Measurements from ENCODE around the gene NTSR1.

DNA sequence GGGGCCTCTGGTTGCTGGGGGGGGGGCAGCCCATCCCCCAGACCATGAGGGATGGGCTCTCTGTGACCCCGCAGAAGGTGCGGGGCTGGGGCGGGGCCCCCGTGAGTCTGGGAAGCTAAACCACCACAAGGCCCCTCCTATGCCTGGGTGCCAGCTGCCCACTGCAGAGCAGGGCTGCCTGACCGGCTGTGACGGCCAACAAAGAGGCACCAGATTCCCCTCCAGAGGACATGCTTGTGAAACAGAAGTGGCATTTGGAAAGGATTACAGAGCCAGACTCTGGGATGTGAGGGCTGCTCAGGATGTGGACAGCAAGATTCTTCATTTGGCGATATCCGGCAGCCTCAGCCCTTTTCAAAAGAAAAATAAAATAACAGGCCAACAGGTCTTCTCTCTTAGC lies 16.5 kb upstream of the NTSR1 start:
- TF ChIP-seq, protein P1, sequence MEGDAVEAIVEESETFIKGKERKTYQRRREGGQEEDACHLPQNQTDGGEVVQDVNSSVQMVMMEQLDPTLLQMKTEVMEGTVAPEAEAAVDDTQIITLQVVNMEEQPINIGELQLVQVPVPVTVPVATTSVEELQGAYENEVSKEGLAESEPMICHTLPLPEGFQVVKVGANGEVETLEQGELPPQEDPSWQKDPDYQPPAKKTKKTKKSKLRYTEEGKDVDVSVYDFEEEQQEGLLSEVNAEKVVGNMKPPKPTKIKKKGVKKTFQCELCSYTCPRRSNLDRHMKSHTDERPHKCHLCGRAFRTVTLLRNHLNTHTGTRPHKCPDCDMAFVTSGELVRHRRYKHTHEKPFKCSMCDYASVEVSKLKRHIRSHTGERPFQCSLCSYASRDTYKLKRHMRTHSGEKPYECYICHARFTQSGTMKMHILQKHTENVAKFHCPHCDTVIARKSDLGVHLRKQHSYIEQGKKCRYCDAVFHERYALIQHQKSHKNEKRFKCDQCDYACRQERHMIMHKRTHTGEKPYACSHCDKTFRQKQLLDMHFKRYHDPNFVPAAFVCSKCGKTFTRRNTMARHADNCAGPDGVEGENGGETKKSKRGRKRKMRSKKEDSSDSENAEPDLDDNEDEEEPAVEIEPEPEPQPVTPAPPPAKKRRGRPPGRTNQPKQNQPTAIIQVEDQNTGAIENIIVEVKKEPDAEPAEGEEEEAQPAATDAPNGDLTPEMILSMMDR (conservative IDR thresholded peaks at IDR 0.05; ENCODE audit: low read length), result no peak
- TF ChIP-seq EZH2phosphoT487 (IDR thresholded peaks at IDR 0.05; ENCODE audit: borderline replicate concordance), result no peak

All from Loucy (cell line).